Activated B cell treated with CpG ODN at 0.5 μM for 24 hours (primary cell): ENCODE results near the gene SEMA4F. TPM values are rescaled to one million over a fixed set of nuclear protein-coding genes. Genes with fewer than 3 reads are reported as not detected.

Source experiments
- ATAC-seq: fragments of 200-7000 bp; cut with Tn5 transposase; one replicate; pipeline ENCODE4 v1.10.0; 2021; ENCODE audit warnings: low read depth, mild to moderate bottlenecking, moderate library complexity
- CTCF ChIA-PET: fragments of 350-600 bp; sonication (Branson Sonifier 250); formaldehyde crosslinking; loops from one replicate; lab custom pipeline; 2021; ENCODE audit warnings: antibody characterized with exemption; lab: Charles Lee
- POLR2A ChIA-PET: fragments of 350-600 bp; sonication (Branson Sonifier 250); formaldehyde crosslinking; loops from one replicate; lab custom pipeline; 2021; ENCODE audit warnings: antibody characterized with exemption; lab: Charles Lee
- DNase-seq: peaks from one replicate; pipeline ENCODE4 v3.0.0; 2022
- H3K27ac Mint-ChIP-seq: one replicate; pipeline ENCODE4 v1.8.0; 2020; ENCODE audit warnings: mixed read lengths
- H3K27me3 Mint-ChIP-seq: one replicate; pipeline ENCODE4 v1.8.0; 2021; ENCODE audit warnings: mixed read lengths
- H3K36me3 Mint-ChIP-seq: one replicate; pipeline ENCODE4 v1.8.0; 2021; ENCODE audit warnings: low read depth, mixed read lengths
- H3K4me1 Mint-ChIP-seq: one replicate; pipeline ENCODE4 v1.8.0; 2021; ENCODE audit warnings: mixed read lengths
- H3K4me3 Mint-ChIP-seq: one replicate; pipeline ENCODE4 v1.8.0; 2020; ENCODE audit warnings: mild to moderate bottlenecking, mixed read lengths
- H3K9me3 Mint-ChIP-seq: one replicate; pipeline ENCODE4 v1.8.0; 2020; ENCODE audit warnings: mixed read lengths
- CTCF ChIP-seq: fragments of 200-600 bp; IDR thresholded peaks from one replicate; pipeline ENCODE4 v1.8.0; 2022; ENCODE audit warnings: antibody characterized with exemption, mild to moderate bottlenecking
- intact Hi-C: fragments of 100-400 bp; cut with micrococcal nuclease; formaldehyde crosslinking; loops from one replicate; pipeline ENCODE4 v1.15.1; 2024
- total RNA-seq: library from RNA; stranded (reverse); gene quantifications from 2 replicates; pipeline ENCODE4 v1.2.3, GENCODE V29; 2022

SEMA4F gene
- total RNA-seq, 1 donor from 2014 or later: 11.6 TPM

- TF ChIP-seq CTCF: no peak
- Mint-ChIP-seq H3K27ac (no peak overlapping the region), H3K36me3 (peaks cover 67% of the 10 kb centered on the region), H3K4me1 (no peaks in the 10 kb centered on the region), H3K9me3 (no peaks in the 10 kb centered on the region), H3K27me3 (no peaks in the 10 kb centered on the region), H3K4me3 (no peak overlapping the region)
- intact Hi-C loops: no loop called here
- DNase-seq (no peak), ATAC-seq (no peak)
- ChIA-PET POLR2A (no interaction called here), CTCF (no interaction called here)
Measured at GRCh38 chr2:74675090-74675489, 21.0 kb downstream of the SEMA4F start.

GRCh38 chr2:74676331-74676730 lies 22.3 kb downstream of the SEMA4F start:
- Mint-ChIP-seq H3K4me3 (no peak overlapping the region), H3K27me3 (no peaks in the 10 kb centered on the region), H3K4me1 (no peaks in the 10 kb centered on the region), H3K9me3 (no peaks in the 10 kb centered on the region), H3K27ac (no peak overlapping the region), H3K36me3 (peaks cover 73% of the 10 kb centered on the region)
- ChIA-PET CTCF (no interaction called here), POLR2A (no interaction called here)
- TF ChIP-seq CTCF: no peak
- intact Hi-C loops: no loop called here
- DNase-seq (no peak), ATAC-seq (no peak)

- H3K9me3 Mint-ChIP-seq: no peaks in the 10 kb centered on the region
- ATAC-seq: no peak
- H3K36me3 Mint-ChIP-seq: peaks cover 53% of the 10 kb centered on the region
- TF ChIP-seq CTCF: no peak
- no peaks in the 10 kb centered on the region for H3K4me1 Mint-ChIP-seq
- ChIA-PET POLR2A (no interaction called here), CTCF (no interaction called here)
- H3K4me3 Mint-ChIP-seq: no peak overlapping the region
- H3K27me3 Mint-ChIP-seq: no peaks in the 10 kb centered on the region
- no peak for DNase-seq
- H3K27ac Mint-ChIP-seq: no peak overlapping the region
- intact Hi-C loops: no loop called here
Measured at GRCh38 chr2:74679615-74680014, 25.6 kb downstream of the SEMA4F start.

GRCh38 chr2:74682501-74682900 lies 28.5 kb downstream of the SEMA4F start:
- ChIA-PET POLR2A (no interaction called here), CTCF (no interaction called here)
- H3K36me3 Mint-ChIP-seq: peaks cover 29% of the 10 kb centered on the region
- ATAC-seq: no peak
- intact Hi-C loops: no loop called here
- no peak for DNase-seq
- TF ChIP-seq CTCF: no peak
- H3K9me3 Mint-ChIP-seq: no peaks in the 10 kb centered on the region
- H3K27me3 Mint-ChIP-seq: no peaks in the 10 kb centered on the region
- H3K4me1 Mint-ChIP-seq: no peaks in the 10 kb centered on the region
- no peak overlapping the region for H3K4me3 Mint-ChIP-seq
- no peak overlapping the region for H3K27ac Mint-ChIP-seq

- H3K4me3 Mint-ChIP-seq: no peak overlapping the region
- ChIA-PET CTCF (no interaction called here), POLR2A (no interaction called here)
- no peak for TF ChIP-seq CTCF
- peaks cover 3% of the 10 kb centered on the region for H3K27me3 Mint-ChIP-seq
- H3K27ac Mint-ChIP-seq: no peak overlapping the region
- DNase-seq (no peak), ATAC-seq (no peak)
- H3K9me3 Mint-ChIP-seq: no peaks in the 10 kb centered on the region
- peaks cover 6% of the 10 kb centered on the region for H3K36me3 Mint-ChIP-seq
- H3K4me1 Mint-ChIP-seq: no peaks in the 10 kb centered on the region
- intact Hi-C loops: no loop called here
Measured at GRCh38 chr2:74685408-74685807, 31.4 kb downstream of the SEMA4F start.
